Left ventricle myocardium inferior (tissue), 1 donor: ENCODE measurements around the gene PTPRN2. TPM values are rescaled to one million over a fixed set of nuclear protein-coding genes. Genes with fewer than 3 reads are reported as not detected.
"Not testable (repeated sequence)": the region's sequence is repeated elsewhere in the genome, so short reads cannot be mapped to it uniquely, and the experiment has no call there.

Source experiments
- DNase-seq: peaks from one replicate; pipeline ENCODE4 v3.0.0-alpha.2; 2020
- H3K27ac ChIP-seq: fragments of 200-600 bp; replicated peaks from 2 replicates; pipeline ENCODE4 v1.8.0; 2021
- H3K27me3 ChIP-seq: fragments of 200-600 bp; 2 replicates; pipeline ENCODE4 v1.8.0; 2021; ENCODE audit warnings: low read depth
- H3K36me3 ChIP-seq: fragments of 200-600 bp; 2 replicates; pipeline ENCODE4 v1.8.0; 2021
- H3K4me1 ChIP-seq: fragments of 200-600 bp; 2 replicates; pipeline ENCODE4 v1.8.0; 2021
- H3K4me3 ChIP-seq: fragments of 200-600 bp; 2 replicates; pipeline ENCODE4 v1.8.0; 2021; ENCODE audit warnings: mild to moderate bottlenecking, moderate library complexity
- H3K9me3 ChIP-seq: fragments of 200-600 bp; replicated peaks from 2 replicates; pipeline ENCODE4 v1.8.0; 2021
- intact Hi-C: fragments of 100-400 bp; cut with micrococcal nuclease; formaldehyde crosslinking; loops from one replicate; pipeline ENCODE4 v1.11.0; 2022
- total RNA-seq: library from RNA; stranded (reverse); fragmentation: NEBNext Ultra II Directional; extraction: Animal tissue kit (Norgen Biotek cat#: 25700); gene quantifications from one replicate; pipeline ENCODE4 v1.2.1, GENCODE V29; 2021
- TF ChIP-seq, protein P1 (sequence below): fragments of 200-600 bp; IDR thresholded peaks from 2 replicates; pipeline ENCODE4 v1.8.0; 2021; ENCODE audit warnings: antibody characterized with exemption, mild to moderate bottlenecking, borderline replicate concordance
- donor health status: DM: no; HTN: yes; CAD: no; lungs with severe emphysema.

The PTPRN2 gene
- total RNA-seq, 1 donor from 2014 or later = 1.3 TPM

DNA sequence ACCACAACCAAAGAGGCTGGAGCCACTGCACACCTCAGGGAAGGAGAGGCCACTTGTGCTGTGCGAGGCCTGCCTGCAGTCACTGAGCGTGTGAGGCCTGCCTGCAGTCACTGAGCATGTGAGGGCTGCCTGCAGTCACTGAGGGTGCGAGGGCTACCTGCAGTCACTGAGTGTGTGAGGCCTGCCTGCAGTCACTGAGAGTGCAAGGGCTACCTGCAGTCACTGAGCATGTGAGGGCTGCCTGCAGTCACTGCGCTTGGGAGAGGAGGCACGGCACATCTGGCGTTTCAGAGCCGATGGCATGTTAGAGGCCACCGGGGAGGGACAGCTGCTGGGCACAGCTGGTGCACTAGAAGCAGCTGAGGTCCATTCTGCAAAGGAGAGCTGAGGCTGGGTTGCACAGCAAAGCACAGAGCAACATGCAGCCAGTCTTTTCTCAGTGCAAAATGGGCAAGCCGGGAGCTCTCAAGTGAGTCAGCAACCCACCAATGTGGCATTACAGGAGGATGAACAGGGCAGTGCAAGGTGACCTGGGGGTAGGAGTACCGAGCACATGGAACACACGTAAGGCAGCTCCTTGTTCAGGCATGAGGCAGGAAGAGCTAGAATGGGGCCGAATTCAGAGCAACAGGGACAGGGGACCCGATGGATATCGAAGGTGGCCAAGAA is 540.1 kb downstream of the PTPRN2 start:
- no peaks in the 10 kb centered on the region for H3K9me3 ChIP-seq
- no peak overlapping the region for H3K27ac ChIP-seq
- no peak for DNase-seq
- H3K36me3 ChIP-seq = no peaks in the 10 kb centered on the region
- TF ChIP-seq, protein P1, sequence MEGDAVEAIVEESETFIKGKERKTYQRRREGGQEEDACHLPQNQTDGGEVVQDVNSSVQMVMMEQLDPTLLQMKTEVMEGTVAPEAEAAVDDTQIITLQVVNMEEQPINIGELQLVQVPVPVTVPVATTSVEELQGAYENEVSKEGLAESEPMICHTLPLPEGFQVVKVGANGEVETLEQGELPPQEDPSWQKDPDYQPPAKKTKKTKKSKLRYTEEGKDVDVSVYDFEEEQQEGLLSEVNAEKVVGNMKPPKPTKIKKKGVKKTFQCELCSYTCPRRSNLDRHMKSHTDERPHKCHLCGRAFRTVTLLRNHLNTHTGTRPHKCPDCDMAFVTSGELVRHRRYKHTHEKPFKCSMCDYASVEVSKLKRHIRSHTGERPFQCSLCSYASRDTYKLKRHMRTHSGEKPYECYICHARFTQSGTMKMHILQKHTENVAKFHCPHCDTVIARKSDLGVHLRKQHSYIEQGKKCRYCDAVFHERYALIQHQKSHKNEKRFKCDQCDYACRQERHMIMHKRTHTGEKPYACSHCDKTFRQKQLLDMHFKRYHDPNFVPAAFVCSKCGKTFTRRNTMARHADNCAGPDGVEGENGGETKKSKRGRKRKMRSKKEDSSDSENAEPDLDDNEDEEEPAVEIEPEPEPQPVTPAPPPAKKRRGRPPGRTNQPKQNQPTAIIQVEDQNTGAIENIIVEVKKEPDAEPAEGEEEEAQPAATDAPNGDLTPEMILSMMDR = no peak
- H3K4me3 ChIP-seq = no peak overlapping the region
- intact Hi-C loops = no loop called here
- H3K4me1 ChIP-seq = no peaks in the 10 kb centered on the region
- H3K27me3 ChIP-seq = peaks cover 25% of the 10 kb centered on the region

DNA sequence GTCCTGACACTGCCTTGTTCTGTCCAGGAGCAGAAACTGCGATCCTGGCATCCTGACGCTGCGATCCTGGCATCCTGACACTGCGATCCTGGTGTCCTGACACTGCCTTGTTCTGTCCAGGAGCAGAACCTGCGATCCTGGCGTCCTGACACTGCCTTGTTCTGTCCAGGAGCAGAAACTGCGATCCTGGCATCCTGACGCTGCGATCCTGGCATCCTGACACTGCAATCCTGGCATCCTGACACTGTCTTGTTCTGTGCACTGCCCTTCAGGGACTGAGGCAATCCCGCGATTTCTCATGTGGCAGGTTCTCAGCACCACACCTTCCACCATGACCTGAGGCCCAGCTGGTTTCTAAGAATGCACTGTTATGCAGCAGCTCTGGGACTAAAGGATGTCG is 541.4 kb downstream of the PTPRN2 start:
- H3K4me3 ChIP-seq, H3K9me3 ChIP-seq, H3K27ac ChIP-seq, intact Hi-C loops, H3K36me3 ChIP-seq, DNase-seq, H3K4me1 ChIP-seq: not testable (repeated sequence)
- peaks cover 25% of the 10 kb centered on the region for H3K27me3 ChIP-seq

DNA sequence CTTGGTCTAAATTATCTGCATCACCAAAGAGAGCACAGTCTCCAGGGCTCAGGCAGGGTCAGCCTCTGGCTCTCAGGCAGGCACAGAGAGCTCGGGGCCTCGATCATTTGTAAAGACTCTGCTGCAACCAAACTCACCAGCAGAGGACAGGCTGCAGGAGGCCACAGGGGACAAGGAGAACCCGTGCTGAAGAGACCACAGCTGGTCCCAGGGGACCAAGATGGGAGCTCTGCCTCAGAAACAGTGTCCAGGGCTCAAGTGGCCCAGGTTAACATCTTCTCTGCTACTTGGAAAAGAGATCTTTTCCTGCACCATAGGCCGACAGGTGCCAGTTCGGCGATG is 543.2 kb downstream of the PTPRN2 start:
- intact Hi-C loops = no loop called here
- no peak for DNase-seq
- Histone ChIP-seq H3K9me3 (peaks cover 13% of the 10 kb centered on the region), H3K27me3 (peaks cover 25% of the 10 kb centered on the region), H3K4me3 (no peak overlapping the region), H3K36me3 (no peaks in the 10 kb centered on the region), H3K4me1 (no peaks in the 10 kb centered on the region), H3K27ac (no peak overlapping the region)
- TF ChIP-seq, protein P1 = no peak

DNA sequence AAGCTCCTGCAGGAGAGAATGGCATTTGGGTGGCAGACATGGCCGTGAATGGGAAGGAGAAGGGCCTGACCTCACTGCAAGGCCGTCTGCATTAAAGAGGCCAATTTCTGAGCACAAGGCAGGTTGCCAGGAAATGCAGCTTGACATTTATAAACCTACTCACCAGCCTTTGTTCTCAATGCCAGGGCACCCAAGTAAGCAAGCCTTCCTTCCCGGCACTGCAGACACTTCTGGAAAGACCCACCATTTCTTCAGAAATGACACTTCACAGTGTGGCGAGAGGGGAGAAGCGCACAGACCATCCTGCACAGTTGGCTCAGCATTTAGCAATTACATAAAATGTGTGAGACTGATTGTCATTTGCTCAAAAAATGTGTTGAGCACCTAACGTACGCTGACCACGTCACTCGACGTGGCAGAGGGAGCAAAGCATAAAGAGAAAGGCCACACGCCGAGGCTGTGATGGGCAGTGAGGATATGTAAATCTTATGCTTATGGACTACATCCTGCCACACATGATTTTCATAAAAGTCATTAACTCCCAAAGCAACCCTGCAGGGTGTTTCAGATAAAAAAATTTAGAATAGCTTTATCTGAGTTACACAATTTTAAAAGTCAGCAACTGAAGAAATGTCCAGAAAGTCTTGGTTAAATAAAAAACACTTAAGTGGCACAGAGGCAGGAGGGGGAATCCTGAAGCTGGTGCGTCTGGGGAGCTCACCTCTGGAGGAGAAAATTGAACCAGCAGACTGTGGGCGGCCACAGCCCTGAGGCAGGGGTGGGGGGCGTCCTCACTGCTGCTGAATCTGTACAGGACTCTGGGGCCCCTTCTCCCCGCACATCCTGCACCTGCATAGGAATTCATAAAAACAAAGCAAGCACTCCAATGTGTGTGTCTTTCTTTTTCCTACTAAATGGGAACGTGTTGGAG is 543.8 kb downstream of the PTPRN2 start:
- Histone ChIP-seq H3K4me3 (no peak overlapping the region), H3K27ac (no peak overlapping the region), H3K27me3 (peaks cover 25% of the 10 kb centered on the region), H3K9me3 (peaks cover 20% of the 10 kb centered on the region), H3K4me1 (no peaks in the 10 kb centered on the region), H3K36me3 (no peaks in the 10 kb centered on the region)
- intact Hi-C loops = no loop called here
- no peak for DNase-seq
- TF ChIP-seq, protein P1 = no peak

DNA sequence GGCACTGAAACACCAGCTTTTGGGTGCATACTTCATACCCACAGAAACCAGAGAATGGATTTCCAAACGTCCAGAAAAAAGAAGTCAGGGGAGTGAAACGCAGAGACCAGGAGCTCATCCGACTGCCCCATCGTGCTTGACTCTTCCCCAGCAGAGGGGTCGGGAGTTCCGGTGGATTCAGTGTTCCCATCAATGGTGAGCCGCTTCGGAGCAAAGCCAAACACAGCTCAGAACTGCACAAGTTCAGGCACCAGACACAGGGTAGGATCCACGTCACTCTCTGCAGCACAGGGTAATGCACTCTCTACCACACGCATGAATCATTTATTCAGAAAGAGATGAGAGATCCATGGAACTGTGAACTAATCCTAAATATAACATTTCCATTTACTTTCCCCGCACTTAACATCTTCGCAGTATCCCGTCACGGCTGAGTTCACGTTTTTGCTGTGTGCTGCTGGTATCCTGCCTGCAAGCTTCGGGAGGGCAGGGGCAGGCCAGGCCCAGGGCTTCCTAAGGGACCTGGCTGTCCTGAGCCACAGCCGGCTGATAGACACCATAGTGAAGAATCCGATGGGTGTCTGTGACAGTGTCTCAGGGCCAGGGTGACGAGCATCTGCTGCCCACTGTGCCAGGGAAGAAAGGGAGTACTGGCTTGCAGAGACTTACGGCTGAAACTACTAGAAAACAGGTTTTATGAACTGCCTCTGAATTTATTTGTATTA is 545.3 kb downstream of the PTPRN2 start:
- H3K27me3 ChIP-seq = peaks cover 20% of the 10 kb centered on the region
- H3K4me3 ChIP-seq = no peak overlapping the region
- TF ChIP-seq, protein P1 = no peak
- H3K36me3 ChIP-seq = no peaks in the 10 kb centered on the region
- intact Hi-C loops = no loop called here
- H3K9me3 ChIP-seq = peaks cover 28% of the 10 kb centered on the region
- no peak for DNase-seq
- H3K4me1 ChIP-seq = no peaks in the 10 kb centered on the region
- H3K27ac ChIP-seq = no peak overlapping the region
